Transverse colon (tissue), 4 donors: ENCODE data around the gene FAM174A.

Experiments used
- CTCF ChIP-seq, 5 experiments: fragments of 200-600 bp in 3 of 5; fragments of 450-650 bp in 2 of 5; sonication (generic) in 3 of 5; IDR thresholded peaks; 1 replicate in 2 of 5; 2 replicates in 3 of 5; pipeline ENCODE4 v1.5.1; 2016 to 2017; ENCODE audit warnings: antibody characterized with exemption in 5 of 5, inconsistent platforms in 3 of 5, mild to moderate bottlenecking in 2 of 5, moderate library complexity in 1 of 5
- EP300 ChIP-seq: sonication (generic); formaldehyde crosslinking; IDR thresholded peaks from one replicate; pipeline ENCODE4 v1.6.1; 2017; ENCODE audit warnings: antibody characterized with exemption, low read depth
- POLR2A ChIP-seq: fragments of 450-650 bp; IDR thresholded peaks from one replicate; pipeline ENCODE4 v1.6.1; 2016; ENCODE audit warnings: antibody characterized with exemption, mild to moderate bottlenecking, moderate library complexity
- POLR2AphosphoS5 ChIP-seq, 3 donors: sonication (generic); formaldehyde crosslinking; IDR thresholded peaks; one replicate each; pipeline ENCODE4 v1.6.1; 2016; ENCODE audit warnings: antibody characterized with exemption in 3 of 3

GRCh38 chr5:100535060-100536005 is at the start of gene FAM174A:
- TF ChIP-seq EP300 = no peak
- peak; percentile 65 for TF ChIP-seq POLR2A
- TF ChIP-seq CTCF (IDR thresholded peaks at IDR 0.05) = no peak
- TF ChIP-seq POLR2AphosphoS5 (IDR thresholded peaks at IDR 0.05) = peak; percentile 71 to 86 (median 82)
